ENCODE data around the gene PHF5A.

- no peak for TF ChIP-seq EZH2phosphoT487 (IDR thresholded peaks at IDR 0.05; ENCODE audit: insufficient read depth, low read depth)
- no peak for TF ChIP-seq EZH2 (IDR thresholded peaks at IDR 0.05; ENCODE audit: insufficient read depth, poor library complexity, severe bottlenecking)
These were observed 48.0 kb upstream of the PHF5A start for GRCh38 chr22:41516462-41516861.
